ENCODE measurements around the gene THAP7.

The THAP7 gene

DNA sequence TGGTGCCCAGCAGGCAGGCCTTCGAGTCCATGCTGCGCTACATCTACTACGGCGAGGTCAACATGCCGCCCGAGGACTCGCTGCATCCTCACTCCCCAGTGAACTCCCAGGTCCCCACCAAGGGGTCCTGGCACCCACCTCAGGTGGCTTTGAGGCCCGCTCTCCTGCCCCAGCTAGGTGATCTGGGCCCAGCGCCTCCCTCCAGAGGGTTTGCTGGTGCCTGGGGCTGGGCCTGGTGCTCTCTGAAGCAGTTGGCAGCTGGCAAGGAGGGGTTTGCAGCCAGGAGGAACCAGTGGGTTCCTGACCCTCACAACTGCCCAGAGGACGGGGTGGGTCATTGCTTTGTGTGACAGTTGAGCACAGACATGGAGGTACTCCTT is 5.9 kb downstream of the THAP7 start:
- H3K4me2 ChIP-seq (ENCODE audit: insufficient read depth, low read length): no peak overlapping the region
- H2AFZ ChIP-seq (ENCODE audit: low read depth, low read length): no peak overlapping the region
- peaks cover 25% of the 10 kb centered on the region for H4K20me1 ChIP-seq (ENCODE audit: insufficient read depth, low read length)
- H3K9me3 ChIP-seq (ENCODE audit: insufficient read depth, low read length, severe bottlenecking): no peaks in the 10 kb centered on the region
- DNase-seq (no peak), ATAC-seq (ENCODE audit: insufficient read depth, low read depth) (no peak)
- TF ChIP-seq, protein P1, sequence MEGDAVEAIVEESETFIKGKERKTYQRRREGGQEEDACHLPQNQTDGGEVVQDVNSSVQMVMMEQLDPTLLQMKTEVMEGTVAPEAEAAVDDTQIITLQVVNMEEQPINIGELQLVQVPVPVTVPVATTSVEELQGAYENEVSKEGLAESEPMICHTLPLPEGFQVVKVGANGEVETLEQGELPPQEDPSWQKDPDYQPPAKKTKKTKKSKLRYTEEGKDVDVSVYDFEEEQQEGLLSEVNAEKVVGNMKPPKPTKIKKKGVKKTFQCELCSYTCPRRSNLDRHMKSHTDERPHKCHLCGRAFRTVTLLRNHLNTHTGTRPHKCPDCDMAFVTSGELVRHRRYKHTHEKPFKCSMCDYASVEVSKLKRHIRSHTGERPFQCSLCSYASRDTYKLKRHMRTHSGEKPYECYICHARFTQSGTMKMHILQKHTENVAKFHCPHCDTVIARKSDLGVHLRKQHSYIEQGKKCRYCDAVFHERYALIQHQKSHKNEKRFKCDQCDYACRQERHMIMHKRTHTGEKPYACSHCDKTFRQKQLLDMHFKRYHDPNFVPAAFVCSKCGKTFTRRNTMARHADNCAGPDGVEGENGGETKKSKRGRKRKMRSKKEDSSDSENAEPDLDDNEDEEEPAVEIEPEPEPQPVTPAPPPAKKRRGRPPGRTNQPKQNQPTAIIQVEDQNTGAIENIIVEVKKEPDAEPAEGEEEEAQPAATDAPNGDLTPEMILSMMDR (IDR thresholded peaks at IDR 0.05; ENCODE audit: borderline replicate concordance, extremely low read depth, low read length, poor library complexity, severe bottlenecking): no peak
- no peak for TF ChIP-seq EZH2 (IDR thresholded peaks at IDR 0.05; ENCODE audit: borderline replicate concordance, low read depth, low read length, severe bottlenecking)
- H3K27me3 ChIP-seq (ENCODE audit: insufficient read depth, low read length, poor library complexity): no peaks in the 10 kb centered on the region
- peaks cover 17% of the 10 kb centered on the region for H3K4me1 ChIP-seq (ENCODE audit: insufficient read depth, low read length)
- H3K27ac ChIP-seq (ENCODE audit: low read length): no peak overlapping the region
- peaks cover 93% of the 10 kb centered on the region for H3K36me3 ChIP-seq (ENCODE audit: insufficient read depth, low read length)
- H3K79me2 ChIP-seq (ENCODE audit: insufficient read depth, low read length): peaks cover 20% of the 10 kb centered on the region
- H3K4me3 ChIP-seq (ENCODE audit: low read depth in 1 of 2, low read length in 2 of 2): no peak overlapping the region
- H3K9ac ChIP-seq (ENCODE audit: low read depth, low read length): no peak overlapping the region

DNA sequence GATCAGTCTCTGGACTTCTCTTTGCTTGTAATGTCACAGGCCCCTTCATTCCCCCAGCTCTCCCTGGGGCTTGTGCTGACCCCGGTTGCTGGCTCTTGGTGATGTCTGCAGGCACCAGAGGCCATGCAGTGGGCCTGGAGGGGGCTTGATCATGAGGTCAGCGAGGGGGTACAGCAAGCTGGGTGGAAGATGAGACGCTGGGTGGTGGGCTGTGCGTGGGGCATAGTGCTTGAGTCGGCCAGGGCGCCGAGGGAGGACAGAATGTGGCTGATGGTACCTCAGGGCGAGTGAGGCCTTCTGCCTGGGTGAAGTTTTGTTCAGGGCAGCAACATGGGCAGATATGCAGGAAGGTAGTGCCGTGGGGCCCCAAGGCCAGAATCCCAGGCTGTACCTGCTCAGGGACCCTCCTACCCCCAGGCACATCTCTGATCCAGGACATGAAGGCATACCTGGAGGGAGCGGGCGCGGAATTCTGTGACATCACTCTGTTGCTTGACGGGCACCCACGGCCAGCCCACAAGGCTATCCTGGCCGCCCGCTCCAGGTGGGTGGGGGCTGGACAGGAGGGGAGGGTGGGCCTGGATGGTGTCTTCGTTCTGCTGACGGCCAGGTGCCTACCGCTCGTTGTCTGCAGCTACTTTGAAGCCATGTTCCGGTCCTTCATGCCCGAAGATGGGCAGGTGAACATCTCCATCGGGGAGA is 6.4 kb downstream of the THAP7 start:
- no peak overlapping the region for H3K4me2 ChIP-seq (ENCODE audit: insufficient read depth, low read length)

DNA sequence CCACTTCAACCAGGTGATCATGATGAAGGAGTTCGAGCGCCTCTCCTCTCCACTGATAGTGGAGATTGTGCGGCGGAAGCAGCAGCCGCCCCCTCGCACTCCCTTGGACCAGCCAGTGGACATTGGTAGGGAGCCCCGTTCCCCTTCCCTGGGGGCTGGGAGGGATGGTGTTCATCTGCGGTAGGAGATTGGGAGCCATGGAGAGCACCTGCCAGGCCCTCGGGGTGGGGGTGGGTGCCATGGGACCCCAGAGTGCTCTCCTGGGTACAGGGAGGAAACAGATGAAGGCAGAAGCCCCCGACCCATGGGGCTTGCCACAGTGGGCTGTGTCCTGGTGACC is 7.0 kb downstream of the THAP7 start:
- TF ChIP-seq EZH2 (IDR thresholded peaks at IDR 0.05; ENCODE audit: borderline replicate concordance, low read depth, low read length, severe bottlenecking): no peak
- TF ChIP-seq, protein P1 (IDR thresholded peaks at IDR 0.05; ENCODE audit: borderline replicate concordance, extremely low read depth, low read length, poor library complexity, severe bottlenecking): no peak
- peaks cover 6% of the 10 kb centered on the region for H3K4me1 ChIP-seq (ENCODE audit: insufficient read depth, low read length)
- ATAC-seq (ENCODE audit: insufficient read depth, low read depth) (no peak), DNase-seq (no peak)
- no peak overlapping the region for H2AFZ ChIP-seq (ENCODE audit: low read depth, low read length)
- peaks cover 91% of the 10 kb centered on the region for H3K36me3 ChIP-seq (ENCODE audit: insufficient read depth, low read length)
- H3K4me2 ChIP-seq (ENCODE audit: insufficient read depth, low read length): no peak overlapping the region
- H4K20me1 ChIP-seq (ENCODE audit: insufficient read depth, low read length): peaks cover 14% of the 10 kb centered on the region
- no peak overlapping the region for H3K9ac ChIP-seq (ENCODE audit: low read depth, low read length)
- no peak overlapping the region for H3K27ac ChIP-seq (ENCODE audit: low read length)
- H3K79me2 ChIP-seq (ENCODE audit: insufficient read depth, low read length): peaks cover 8% of the 10 kb centered on the region
- H3K9me3 ChIP-seq (ENCODE audit: insufficient read depth, low read length, severe bottlenecking): no peaks in the 10 kb centered on the region
- H3K27me3 ChIP-seq (ENCODE audit: insufficient read depth, low read length, poor library complexity): no peaks in the 10 kb centered on the region
- no peak overlapping the region for H3K4me3 ChIP-seq (ENCODE audit: low read depth in 1 of 2, low read length in 2 of 2)

More for the DNA sequence above, 6.4 kb downstream of the THAP7 start:
- ATAC-seq (ENCODE audit: insufficient read depth, low read depth): no peak
- no peak for TF ChIP-seq EZH2 (IDR thresholded peaks at IDR 0.05; ENCODE audit: borderline replicate concordance, low read depth, low read length, severe bottlenecking)
- TF ChIP-seq, protein P1 (IDR thresholded peaks at IDR 0.05; ENCODE audit: borderline replicate concordance, extremely low read depth, low read length, poor library complexity, severe bottlenecking): no peak
- Histone ChIP-seq H3K4me1 (ENCODE audit: insufficient read depth, low read length) (peaks cover 12% of the 10 kb centered on the region), H3K9me3 (ENCODE audit: insufficient read depth, low read length, severe bottlenecking) (no peaks in the 10 kb centered on the region), H3K4me3 (ENCODE audit: low read depth in 1 of 2, low read length in 2 of 2) (no peak overlapping the region), H2AFZ (ENCODE audit: low read depth, low read length) (no peak overlapping the region), H3K27ac (ENCODE audit: low read length) (no peak overlapping the region), H3K27me3 (ENCODE audit: insufficient read depth, low read length, poor library complexity) (no peaks in the 10 kb centered on the region), H3K9ac (ENCODE audit: low read depth, low read length) (no peak overlapping the region), H3K79me2 (ENCODE audit: insufficient read depth, low read length) (peaks cover 15% of the 10 kb centered on the region), H3K36me3 (ENCODE audit: insufficient read depth, low read length) (peaks cover 92% of the 10 kb centered on the region), H4K20me1 (ENCODE audit: insufficient read depth, low read length) (peaks cover 20% of the 10 kb centered on the region)
- no peak for DNase-seq

All from DND-41 (cell line).